ENCODE results near the gene ARVCF. TPM values are rescaled to one million over a fixed set of nuclear protein-coding genes. Genes with fewer than 3 reads are reported as not detected.

ARVCF gene
- total RNA-seq, 2 experiments from 2014 or later, result 1.5 to 1.6 TPM

DNA sequence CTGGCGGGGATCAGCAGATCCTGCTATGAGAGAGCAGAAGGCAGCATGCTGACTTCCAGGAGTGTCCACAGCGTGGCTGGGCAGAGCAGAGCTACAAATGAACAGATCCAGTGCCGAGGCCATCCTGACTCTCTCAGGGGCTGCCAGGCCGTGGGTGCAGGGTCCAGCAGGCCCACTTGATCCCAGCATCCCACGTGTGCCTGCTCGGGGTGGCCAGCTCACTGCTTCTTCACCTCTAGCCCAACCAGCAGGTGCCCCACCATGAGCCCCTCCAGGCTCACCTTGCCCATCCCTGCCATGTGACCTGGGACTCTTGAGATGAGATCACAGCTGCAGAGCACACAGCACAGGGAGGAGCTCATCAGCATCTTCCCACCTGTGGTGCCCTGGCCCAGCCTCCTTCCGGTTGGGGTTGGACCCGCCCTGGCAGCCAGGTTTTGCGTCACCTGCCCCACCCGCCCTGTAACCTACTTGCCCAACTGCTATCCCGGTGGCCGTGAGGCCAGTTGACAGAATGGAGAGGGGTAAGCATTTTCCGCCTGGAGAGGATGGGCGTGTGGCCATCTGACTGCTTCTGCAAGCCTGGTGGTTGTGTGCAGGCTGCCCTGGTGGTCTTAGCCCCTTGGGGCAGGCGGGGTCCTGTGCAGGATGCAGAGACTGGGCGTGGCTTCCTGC is 15.2 kb upstream of the ARVCF start:
- H3K4me3 Mint-ChIP-seq, result no peak overlapping the region
- H3K9me3 Mint-ChIP-seq, result no peaks in the 10 kb centered on the region
- ATAC-seq (ENCODE audit: low read depth) (no peak), DNase-seq (no peak)
- POLR2A ChIA-PET, result no interaction called here
- no peaks in the 10 kb centered on the region for H3K27me3 Mint-ChIP-seq
- H3K4me1 Mint-ChIP-seq, result peaks cover 1% of the 10 kb centered on the region
- peaks cover under 1% of the 10 kb centered on the region for H3K36me3 Mint-ChIP-seq
- no peak overlapping the region for H3K27ac Mint-ChIP-seq

- H3K27ac Mint-ChIP-seq, result no peak overlapping the region
- ATAC-seq (ENCODE audit: low read depth) (no peak), DNase-seq (no peak)
- POLR2A ChIA-PET, result interaction anchor here (1.2 kb wide), 1 partner anchor 9 kb away, joined by 3 read pairs; the partner anchor contains the start of gene TANGO2
- no peaks in the 10 kb centered on the region for H3K27me3 Mint-ChIP-seq
- no peaks in the 10 kb centered on the region for H3K9me3 Mint-ChIP-seq
- peaks cover 4% of the 10 kb centered on the region for H3K4me1 Mint-ChIP-seq
- H3K4me3 Mint-ChIP-seq, result no peak overlapping the region
- no peaks in the 10 kb centered on the region for H3K36me3 Mint-ChIP-seq
Observed at GRCh38 chr22:20029550-20030225, 13.1 kb upstream of the ARVCF start.

- ATAC-seq (ENCODE audit: low read depth) (no peak), DNase-seq (no peak)
- H3K9me3 Mint-ChIP-seq, result no peaks in the 10 kb centered on the region
- H3K4me3 Mint-ChIP-seq, result no peak overlapping the region
- H3K27me3 Mint-ChIP-seq, result no peaks in the 10 kb centered on the region
- no peaks in the 10 kb centered on the region for H3K36me3 Mint-ChIP-seq
- H3K27ac Mint-ChIP-seq, result no peak overlapping the region
- POLR2A ChIA-PET, result interaction anchor here (1.2 kb wide), 1 partner anchor 8 kb away, joined by 3 read pairs; the partner anchor contains the start of gene TANGO2
- H3K4me1 Mint-ChIP-seq, result peaks cover 3% of the 10 kb centered on the region
Observed at GRCh38 chr22:20028855-20029549, 12.4 kb upstream of the ARVCF start.

GRCh38 chr22:20027966-20028854 is 11.6 kb upstream of the ARVCF start:
- ATAC-seq (ENCODE audit: low read depth), result peak; percentile 45
- no peaks in the 10 kb centered on the region for H3K36me3 Mint-ChIP-seq
- H3K27ac Mint-ChIP-seq, result no peak overlapping the region
- peaks cover 5% of the 10 kb centered on the region for H3K4me1 Mint-ChIP-seq
- no peak overlapping the region for H3K4me3 Mint-ChIP-seq
- no peak for DNase-seq
- no peaks in the 10 kb centered on the region for H3K9me3 Mint-ChIP-seq
- POLR2A ChIA-PET, result no interaction called here
- H3K27me3 Mint-ChIP-seq, result no peaks in the 10 kb centered on the region

DNA sequence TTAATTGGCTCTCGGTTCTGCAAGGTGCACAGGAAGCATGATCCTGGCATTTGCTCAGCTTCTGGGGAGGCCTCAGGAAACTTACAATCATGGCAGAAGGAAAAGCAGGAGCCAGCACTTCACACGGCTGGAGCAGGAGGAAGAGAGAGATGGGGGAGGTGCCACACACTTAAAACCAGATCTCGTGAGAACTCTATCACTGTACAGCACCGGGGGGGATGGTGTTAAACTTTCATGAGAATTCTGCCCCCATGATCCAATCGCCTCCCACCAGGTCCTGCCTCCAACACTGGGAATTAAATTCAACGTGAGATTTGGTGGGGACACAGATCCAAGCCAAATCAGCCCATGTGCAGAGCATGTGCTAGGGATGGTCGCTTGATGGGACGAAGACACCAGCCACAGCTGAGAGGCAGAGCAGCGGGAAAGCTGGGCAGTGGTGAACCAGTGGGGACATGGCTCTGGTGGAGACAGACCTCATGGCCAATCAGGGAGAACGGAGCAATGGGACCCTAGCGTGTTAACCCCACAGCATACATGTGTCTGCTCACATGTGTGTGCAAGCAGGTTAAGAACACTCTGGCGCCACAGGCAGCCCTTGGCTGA is 10.5 kb upstream of the ARVCF start:
- peaks cover 10% of the 10 kb centered on the region for H3K4me1 Mint-ChIP-seq
- H3K27me3 Mint-ChIP-seq, result no peaks in the 10 kb centered on the region
- no peaks in the 10 kb centered on the region for H3K9me3 Mint-ChIP-seq
- ATAC-seq (ENCODE audit: low read depth) (no peak), DNase-seq (no peak)
- POLR2A ChIA-PET, result no interaction called here
- H3K36me3 Mint-ChIP-seq, result no peaks in the 10 kb centered on the region
- no peak overlapping the region for H3K27ac Mint-ChIP-seq
- H3K4me3 Mint-ChIP-seq, result no peak overlapping the region

- H3K27ac Mint-ChIP-seq, result no peak overlapping the region
- POLR2A ChIA-PET, result no interaction called here
- no peaks in the 10 kb centered on the region for H3K27me3 Mint-ChIP-seq
- no peaks in the 10 kb centered on the region for H3K9me3 Mint-ChIP-seq
- peaks cover 15% of the 10 kb centered on the region for H3K4me1 Mint-ChIP-seq
- ATAC-seq (ENCODE audit: low read depth), result no peak
- no peak overlapping the region for H3K4me3 Mint-ChIP-seq
- no peak for DNase-seq
- no peaks in the 10 kb centered on the region for H3K36me3 Mint-ChIP-seq
Observed at GRCh38 chr22:20026204-20026908, 9.7 kb upstream of the ARVCF start.

- POLR2A ChIA-PET, result interaction anchor here (1.0 kb wide), 1 partner anchor 14 kb away, joined by 3 read pairs; no protein-coding TSS in a partner anchor
- ATAC-seq (ENCODE audit: low read depth) (no peak), DNase-seq (no peak)
- Mint-ChIP-seq H3K27ac (peak overlapping the region; percentile 11), H3K36me3 (no peaks in the 10 kb centered on the region), H3K4me3 (no peak overlapping the region), H3K27me3 (no peaks in the 10 kb centered on the region), H3K9me3 (no peaks in the 10 kb centered on the region), H3K4me1 (peaks cover 15% of the 10 kb centered on the region)
Observed at GRCh38 chr22:20025401-20026203, 9.0 kb upstream of the ARVCF start.

- Mint-ChIP-seq H3K36me3 (peaks cover 1% of the 10 kb centered on the region), H3K27ac (no peak overlapping the region), H3K4me3 (no peak overlapping the region), H3K4me1 (peaks cover 17% of the 10 kb centered on the region), H3K27me3 (no peaks in the 10 kb centered on the region), H3K9me3 (no peaks in the 10 kb centered on the region)
- DNase-seq, result no peak
- POLR2A ChIA-PET, result interaction anchor here (1.0 kb wide), 1 partner anchor 14 kb away, joined by 3 read pairs; no protein-coding TSS in a partner anchor
- no peak for ATAC-seq (ENCODE audit: low read depth)
Observed at GRCh38 chr22:20024650-20025397, 8.2 kb upstream of the ARVCF start.

DNA sequence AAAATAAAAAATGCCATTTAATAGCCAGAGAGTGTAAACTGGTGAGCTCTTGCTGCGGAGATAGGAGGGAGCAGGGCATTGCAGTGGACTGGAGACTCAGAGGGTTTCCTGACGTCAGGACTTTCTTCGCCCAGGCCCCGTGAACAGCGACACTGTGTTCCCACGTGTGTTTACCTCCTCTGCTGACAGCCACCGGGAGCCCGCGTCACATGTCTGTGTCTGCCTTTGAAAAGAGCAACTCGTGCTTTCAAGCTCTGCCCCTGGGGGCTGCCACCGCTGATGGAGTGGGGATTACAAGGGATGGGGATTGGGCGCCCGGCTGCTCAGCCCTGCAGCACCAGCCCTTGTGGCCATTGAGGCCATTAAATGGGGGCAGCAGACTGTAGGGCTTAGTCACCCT is 7.6 kb upstream of the ARVCF start:
- Mint-ChIP-seq H3K4me1 (peaks cover 17% of the 10 kb centered on the region), H3K36me3 (peaks cover 1% of the 10 kb centered on the region), H3K27me3 (peaks cover under 1% of the 10 kb centered on the region), H3K9me3 (no peaks in the 10 kb centered on the region), H3K4me3 (no peak overlapping the region), H3K27ac (no peak overlapping the region)
- DNase-seq (no peak), ATAC-seq (ENCODE audit: low read depth) (no peak)
- POLR2A ChIA-PET, result interaction anchor here (1.0 kb wide), 1 partner anchor 13 kb away, joined by 3 read pairs; no protein-coding TSS in a partner anchor

DNA sequence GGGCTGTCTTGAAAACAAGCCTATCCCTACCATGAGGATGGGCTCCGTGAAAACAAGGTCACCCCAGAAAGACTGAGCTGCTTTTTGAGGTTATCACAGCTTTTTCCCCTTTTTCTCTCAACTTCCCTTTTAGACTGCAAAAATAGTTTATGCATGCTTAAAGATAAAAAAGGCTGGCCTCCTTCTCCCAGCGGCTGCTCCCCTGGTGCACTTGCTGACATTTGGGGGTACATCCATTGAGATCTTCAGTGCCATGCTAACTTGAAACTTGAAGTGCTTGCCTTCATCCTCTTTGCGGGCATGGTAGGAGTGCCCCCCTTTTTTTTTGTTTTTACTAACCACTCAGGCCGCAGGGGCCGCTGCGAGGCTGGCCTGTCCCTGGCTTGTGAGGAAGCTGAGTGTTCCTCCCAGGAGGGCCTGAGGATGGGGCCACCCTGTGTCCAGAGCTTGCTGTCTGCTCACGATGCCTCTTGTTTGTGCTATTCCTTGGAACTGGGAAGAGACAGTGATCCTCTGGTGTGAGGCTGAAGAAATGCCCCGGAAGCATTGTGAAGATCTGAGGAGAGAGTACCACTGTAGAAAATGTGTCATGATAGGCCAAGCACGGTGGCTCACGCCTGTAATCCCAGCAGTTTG is 6.5 kb upstream of the ARVCF start:
- DNase-seq (no peak), ATAC-seq (ENCODE audit: low read depth) (no peak)
- Mint-ChIP-seq H3K27me3 (peaks cover 10% of the 10 kb centered on the region), H3K36me3 (peaks cover 1% of the 10 kb centered on the region), H3K4me1 (peaks cover 17% of the 10 kb centered on the region), H3K4me3 (no peak overlapping the region), H3K27ac (peak overlapping the region; percentile 2), H3K9me3 (no peaks in the 10 kb centered on the region)
- POLR2A ChIA-PET, result no interaction called here

Measured in activated naive CD8-positive, alpha-beta T cell treated with anti-CD3 and anti-CD28 coated beads, Interleukin-2, amount 10 ng/mL, durations not matched to agents 7 days and 5 days (primary cell).